GM23338 (cell line): ENCODE measurements around the gene CIRBP. TPM values are rescaled to one million over a fixed set of nuclear protein-coding genes. Genes with fewer than 3 reads are reported as not detected.

ENCODE experiments used
- ATAC-seq: fragments of 200-7000 bp; cut with Tn5 transposase; 3 replicates; pipeline ENCODE4 v1.9.1; 2020
- DNase-seq: peaks from one replicate; pipeline ENCODE4 v3.0.0-alpha.2; 2015; ENCODE audit warnings: low spot score
- H2AFZ ChIP-seq: fragments of 200-600 bp; sonication (generic); 2 replicates; pipeline ENCODE4 v1.8.0; 2016; ENCODE audit warnings: antibody characterized with exemption, mild to moderate bottlenecking, moderate library complexity
- H3F3A ChIP-seq: fragments of 200-600 bp; sonication (generic); replicated peaks from 2 replicates; pipeline ENCODE4 v1.8.0; 2017; ENCODE audit warnings: antibody characterized with exemption, mixed run types, low read depth
- H3K27ac ChIP-seq: fragments of 200-600 bp; sonication (generic); 2 replicates; pipeline ENCODE4 v1.6.1; 2016; ENCODE audit warnings: low read depth
- H3K27me3 ChIP-seq: fragments of 200-600 bp; sonication (generic); 2 replicates; pipeline ENCODE4 v1.8.0; 2016; ENCODE audit warnings: mild to moderate bottlenecking, mixed run types, moderate library complexity; ENCODE audit not compliant: insufficient read depth
- H3K36me3 ChIP-seq: fragments of 200-600 bp; sonication (generic); 2 replicates; pipeline ENCODE4 v1.8.0; 2016; ENCODE audit warnings: mild to moderate bottlenecking; ENCODE audit not compliant: insufficient read depth
- H3K4me1 ChIP-seq: fragments of 200-600 bp; sonication (generic); 2 replicates; pipeline ENCODE4 v1.8.0; 2016; ENCODE audit warnings: mild to moderate bottlenecking, moderate library complexity; ENCODE audit not compliant: insufficient read depth
- H3K4me2 ChIP-seq: fragments of 200-600 bp; sonication (generic); 2 replicates; pipeline ENCODE4 v1.7.1; 2017; ENCODE audit warnings: mixed run types
- H3K4me3 ChIP-seq: fragments of 200-600 bp; sonication (generic); 2 replicates; pipeline ENCODE4 v1.6.1; 2016; ENCODE audit warnings: mixed run types
- H3K79me2 ChIP-seq: fragments of 200-600 bp; sonication (generic); replicated peaks from 2 replicates; pipeline ENCODE4 v1.8.0; 2017; ENCODE audit warnings: mild to moderate bottlenecking; ENCODE audit not compliant: insufficient read depth
- H3K9me2 ChIP-seq: fragments of 200-600 bp; sonication (generic); 2 replicates; pipeline ENCODE4 v1.8.0; 2017; ENCODE audit not compliant: insufficient read depth
- H4K20me1 ChIP-seq: fragments of 200-600 bp; sonication (generic); replicated peaks from 2 replicates; pipeline ENCODE4 v1.8.0; 2017; ENCODE audit warnings: mild to moderate bottlenecking; ENCODE audit not compliant: insufficient read depth
- H3K27ac Mint-ChIP-seq: 2 replicates; pipeline ENCODE4 v1.8.0; 2020; ENCODE audit warnings: inconsistent platforms, mild to moderate bottlenecking, moderate library complexity, mixed read lengths
- H3K27me3 Mint-ChIP-seq: 3 replicates; pipeline ENCODE4 v1.8.0; 2022; ENCODE audit warnings: low read depth, mild to moderate bottlenecking, moderate library complexity, mixed read lengths, inconsistent platforms; ENCODE audit not compliant: insufficient read depth, poor library complexity
- H3K36me3 Mint-ChIP-seq: 3 replicates; pipeline ENCODE4 v1.8.0; 2021; ENCODE audit warnings: low read depth, mild to moderate bottlenecking, inconsistent platforms, moderate library complexity, mixed read lengths
- H3K4me1 Mint-ChIP-seq: 3 replicates; pipeline ENCODE4 v1.8.0; 2020; ENCODE audit warnings: mild to moderate bottlenecking, inconsistent platforms, mixed read lengths
- H3K4me3 Mint-ChIP-seq: 3 replicates; pipeline ENCODE4 v1.8.0; 2021; ENCODE audit warnings: moderate library complexity, mild to moderate bottlenecking, inconsistent platforms, mixed read lengths
- H3K9me3 Mint-ChIP-seq: 3 replicates; pipeline ENCODE4 v1.8.0; 2020; ENCODE audit warnings: moderate library complexity, mild to moderate bottlenecking, inconsistent platforms, mixed read lengths
- CREB1 ChIP-seq: fragments of 250-450 bp; sonication (Bioruptor Pico); IDR thresholded peaks from 2 replicates; pipeline ENCODE4 v1.5.0; 2020; ENCODE audit warnings: low read depth, mild to moderate bottlenecking, moderate library complexity
- CTCF ChIP-seq, 2 experiments: fragments of 200-600 bp in 1 of 2; sonication (generic) in 1 of 2; conservative IDR thresholded peaks; 2 replicates each; pipeline versions ENCODE4 v1.5.1 to v1.6.1; 2016 to 2017; ENCODE audit warnings: antibody characterized with exemption in 2 of 2, low read depth in 2 of 2, mild to moderate bottlenecking in 2 of 2, moderate library complexity in 1 of 2
- ETS1 ChIP-seq: IDR thresholded peaks from 2 replicates; pipeline ENCODE4 v1.6.1; 2016; ENCODE audit warnings: antibody characterized with exemption
- JUNB ChIP-seq: IDR thresholded peaks from one replicate; pipeline ENCODE4 v1.6.1; 2016; ENCODE audit warnings: antibody characterized with exemption; ENCODE audit not compliant: unreplicated experiment
- POLR2AphosphoS5 ChIP-seq: IDR thresholded peaks from 2 replicates; pipeline ENCODE4 v1.6.1; 2016; ENCODE audit warnings: antibody characterized with exemption, low read depth
- REST ChIP-seq: IDR thresholded peaks from one replicate; pipeline ENCODE4 v1.6.1; 2018; ENCODE audit warnings: antibody characterized with exemption; ENCODE audit not compliant: unreplicated experiment
- STAT1 ChIP-seq: IDR thresholded peaks from one replicate; pipeline ENCODE4 v1.6.1; 2016; ENCODE audit warnings: antibody characterized with exemption; ENCODE audit not compliant: unreplicated experiment
- ZNF331 ChIP-seq: fragments of 250-450 bp; sonication (Bioruptor Pico); IDR thresholded peaks from 2 replicates; pipeline ENCODE4 v1.5.0; 2020; ENCODE audit warnings: low read depth, mild to moderate bottlenecking, moderate library complexity
- polyA plus RNA-seq: library from polyadenylated mRNA; unstranded; fragments of >200 nt; fragmentation: Nextera tagmentation; extraction: Ambion mirVana; gene quantifications from 2 replicates; pipeline ENCODE4 v1.2.1, GENCODE V29; 2016
- total RNA-seq: library from RNA; depleted of rRNA; stranded (reverse); fragments of >200 nt; shearing (Covaris generic); gene quantifications from 2 replicates; pipeline ENCODE4 v1.2.3, GENCODE V29; 2014

The CIRBP gene
- total and polyA plus RNA-seq, 2 experiments from 2014 or later = 153 to 202 TPM

- TF ChIP-seq CTCF (conservative IDR thresholded peaks at IDR 0.05; ENCODE audit: low read depth in 2 of 2) (peak; percentile 36 to 78), CREB1 (CRISPR knock-in tag) (peak; percentile 99)
Observed at GRCh38 chr19:1239796-1240737, 29.1 kb upstream of the CIRBP start (continued).

- Histone ChIP-seq H2AFZ (peak overlapping the region; percentile 74; the same call in 1 of the 2 replicates), H3K27ac (no peak overlapping the region), H3K4me1 (peaks cover 15% of the 10 kb centered on the region; the same call in 1 of the 2 replicates), H3K36me3 (no peaks in the 10 kb centered on the region), H3K9me2 (no peaks in the 10 kb centered on the region), H3K4me3 (peak overlapping the region; percentile 95), H3K27me3 (no peaks in the 10 kb centered on the region), H3F3A (peaks cover 37% of the 10 kb centered on the region), H3K79me2 (peaks cover 7% of the 10 kb centered on the region), H3K4me2 (peak overlapping the region; percentile 89), H4K20me1 (peaks cover 3% of the 10 kb centered on the region; the same call in 1 of the 2 replicates)
- peak overlapping the region; percentile 86 for H3K4me3 Mint-ChIP-seq
- no peak for TF ChIP-seq JUNB
- TF ChIP-seq STAT1 = no peak
- DNase-seq (no peak), ATAC-seq (no peak)
- H3K27me3 Mint-ChIP-seq = peaks cover 11% of the 10 kb centered on the region
- H3K4me1 Mint-ChIP-seq = peaks cover 20% of the 10 kb centered on the region
- H3K36me3 Mint-ChIP-seq = no peaks in the 10 kb centered on the region; the same call in 2 of the 3 replicates
- no peaks in the 10 kb centered on the region; the same call in 2 of the 3 replicates for H3K9me3 Mint-ChIP-seq
- H3K27ac Mint-ChIP-seq = no peak overlapping the region
Observed at GRCh38 chr19:1240925-1241324, 28.2 kb upstream of the CIRBP start.

GRCh38 chr19:1241417-1242095, 27.6 kb upstream of the CIRBP start, which contains the start of gene ATP5F1D:
Gene ATP5F1D (plus strand): TSS chr19:1241751. CDS start chr19:1241851, 100 bp downstream.
- ATAC-seq = peak; percentile 33
- peaks cover 7% of the 10 kb centered on the region for H3K79me2 ChIP-seq
- Mint-ChIP-seq H3K4me1 (peaks cover 20% of the 10 kb centered on the region), H3K4me3 (peak within 1 kb of the TSS; percentile 86), H3K36me3 (no peaks in the 10 kb centered on the region; the same call in 2 of the 3 replicates), H3K27ac (peak within 1 kb of the TSS; percentile 66), H3K9me3 (no peaks in the 10 kb centered on the region; the same call in 2 of the 3 replicates), H3K27me3 (peaks cover 11% of the 10 kb centered on the region)
- H2AFZ ChIP-seq = peak within 1 kb of the TSS; percentile 74; the same call in 1 of the 2 replicates
- H3K27ac ChIP-seq = no peak within 1 kb of the TSS
- H3K4me2 ChIP-seq = peak within 1 kb of the TSS; percentile 89
- H4K20me1 ChIP-seq = peaks cover 3% of the 10 kb centered on the region; the same call in 1 of the 2 replicates
- H3K4me1 ChIP-seq = peaks cover 15% of the 10 kb centered on the region; the same call in 1 of the 2 replicates
- H3K4me3 ChIP-seq = peak within 1 kb of the TSS; percentile 95
- H3K27me3 ChIP-seq = no peaks in the 10 kb centered on the region
- peaks cover 37% of the 10 kb centered on the region for H3F3A ChIP-seq
- no peaks in the 10 kb centered on the region for H3K9me2 ChIP-seq
- peak; percentile 98 for DNase-seq
- H3K36me3 ChIP-seq = no peaks in the 10 kb centered on the region
- no peak for TF ChIP-seq CTCF (conservative IDR thresholded peaks at IDR 0.05; ENCODE audit: low read depth in 2 of 2)
- peak; percentile 95 for TF ChIP-seq CREB1 (CRISPR knock-in tag)
- no peak for TF ChIP-seq STAT1
- TF ChIP-seq POLR2AphosphoS5 = peak; percentile 73
- peak; percentile 99 for TF ChIP-seq ETS1
- TF ChIP-seq ZNF331 (CRISPR knock-in tag) = no peak
- no peak for TF ChIP-seq REST
